ENCODE measurements around the gene SAP130. TPM values are rescaled to one million over a fixed set of nuclear protein-coding genes. Genes with fewer than 3 reads are reported as not detected.

SAP130 gene
- total RNA-seq, 2 donors from 2014 or later, result 47.7 to 58.9 TPM

GRCh38 chr2:127969446-127969845 is 58.4 kb downstream of the SAP130 start:
- no peaks in the 10 kb centered on the region for H3K4me1 ChIP-seq (ENCODE audit: control insufficient read depth, insufficient read depth, low read length)
- no peak overlapping the region for H3K4me3 Mint-ChIP-seq
- DNase-seq, result no peak
- no peaks in the 10 kb centered on the region for H3K9me3 ChIP-seq (ENCODE audit: control insufficient read depth, low read length)
- 91 to 94% methylated on average over 4 of the region's 4 CpGs for WGBS, 2 experiments (ENCODE audit: insufficient coverage in 1 of 2, insufficient read length in 1 of 2)
- H3K27me3 ChIP-seq (ENCODE audit: control insufficient read depth, insufficient read depth, low read length, poor library complexity, severe bottlenecking), result no peaks in the 10 kb centered on the region
- H3K36me3 Mint-ChIP-seq (ENCODE audit: low read depth), result peaks cover 62% of the 10 kb centered on the region
- TF ChIP-seq CTCF (conservative IDR thresholded peaks at IDR 0.05), result no peak
- H3K4me3 ChIP-seq (ENCODE audit: low read length), result no peak overlapping the region
- H3K9ac ChIP-seq (ENCODE audit: extremely low read depth, low read length, poor library complexity, severe bottlenecking), result no peak overlapping the region
- no peaks in the 10 kb centered on the region for H3K27me3 Mint-ChIP-seq (ENCODE audit: insufficient read depth)
- H3K27ac Mint-ChIP-seq, result no peak overlapping the region
- H3K4me1 Mint-ChIP-seq, result no peaks in the 10 kb centered on the region
- H3K27ac ChIP-seq (ENCODE audit: low read depth, low read length), result no peak overlapping the region
- no peaks in the 10 kb centered on the region for H3K9me3 Mint-ChIP-seq
- H3K36me3 ChIP-seq (ENCODE audit: control insufficient read depth, insufficient read depth, low read length), result peaks cover 43% of the 10 kb centered on the region

- Histone ChIP-seq H3K9ac (ENCODE audit: extremely low read depth, low read length, poor library complexity, severe bottlenecking) (no peak overlapping the region), H3K36me3 (ENCODE audit: control insufficient read depth, insufficient read depth, low read length) (peaks cover 40% of the 10 kb centered on the region), H3K9me3 (ENCODE audit: control insufficient read depth, low read length) (peaks cover 3% of the 10 kb centered on the region), H3K4me3 (ENCODE audit: low read length) (no peak overlapping the region), H3K27ac (ENCODE audit: low read depth, low read length) (no peak overlapping the region), H3K4me1 (ENCODE audit: control insufficient read depth, insufficient read depth, low read length) (no peaks in the 10 kb centered on the region), H3K27me3 (ENCODE audit: control insufficient read depth, insufficient read depth, low read length, poor library complexity, severe bottlenecking) (no peaks in the 10 kb centered on the region)
- Mint-ChIP-seq H3K4me1 (no peaks in the 10 kb centered on the region), H3K4me3 (no peak overlapping the region), H3K9me3 (peaks cover 4% of the 10 kb centered on the region), H3K27ac (no peak overlapping the region), H3K27me3 (ENCODE audit: insufficient read depth) (no peaks in the 10 kb centered on the region), H3K36me3 (ENCODE audit: low read depth) (peaks cover 59% of the 10 kb centered on the region)
- no peak for TF ChIP-seq CTCF (conservative IDR thresholded peaks at IDR 0.05)
- 93 to 97% methylated on average over 6 to 10 of the region's 11 CpGs for WGBS, 2 experiments (ENCODE audit: insufficient coverage in 1 of 2, insufficient read length in 1 of 2)
- DNase-seq, result no peak
Observed at GRCh38 chr2:127968610-127969339, 59.1 kb downstream of the SAP130 start.

GRCh38 chr2:127961729-127962128 is 66.1 kb downstream of the SAP130 start:
- Mint-ChIP-seq H3K4me3 (no peak overlapping the region), H3K36me3 (ENCODE audit: low read depth) (peaks cover 62% of the 10 kb centered on the region), H3K27ac (no peak overlapping the region), H3K27me3 (ENCODE audit: insufficient read depth) (no peaks in the 10 kb centered on the region), H3K4me1 (no peaks in the 10 kb centered on the region), H3K9me3 (peaks cover 11% of the 10 kb centered on the region)
- Histone ChIP-seq H3K4me3 (ENCODE audit: low read length) (no peak overlapping the region), H3K9ac (ENCODE audit: extremely low read depth, low read length, poor library complexity, severe bottlenecking) (no peak overlapping the region), H3K36me3 (ENCODE audit: control insufficient read depth, insufficient read depth, low read length) (peaks cover 40% of the 10 kb centered on the region), H3K9me3 (ENCODE audit: control insufficient read depth, low read length) (peaks cover 11% of the 10 kb centered on the region), H3K4me1 (ENCODE audit: control insufficient read depth, insufficient read depth, low read length) (no peaks in the 10 kb centered on the region), H3K27me3 (ENCODE audit: control insufficient read depth, insufficient read depth, low read length, poor library complexity, severe bottlenecking) (no peaks in the 10 kb centered on the region), H3K27ac (ENCODE audit: low read depth, low read length) (no peak overlapping the region)
- WGBS, 2 experiments (ENCODE audit: insufficient coverage in 1 of 2, insufficient read length in 1 of 2), result 90 to 100% methylated on average over 1 to 5 of the region's 5 CpGs
- no peak for TF ChIP-seq CTCF (conservative IDR thresholded peaks at IDR 0.05)
- no peak for DNase-seq
